Astrocyte (in vitro differentiated cells and primary cell): Measurements from ENCODE around the gene SH3BP4. TPM values are rescaled to one million over a fixed set of nuclear protein-coding genes. Genes with fewer than 3 reads are reported as not detected.

ENCODE experiments used
- DNase-seq: peaks from one replicate; pipeline ENCODE4 v3.0.0-alpha.2; 2010; ENCODE audit warnings: low read depth
- FAIRE-seq: peaks from 2 replicates; lab custom pipeline; 2011; peaks lifted over from hg19 to GRCh38; lab: Jason Lieb, UNC
- H2AFZ ChIP-seq: 2 replicates; pipeline ENCODE4 v1.6.0; 2012; ENCODE audit warnings: low read depth, low read length, inconsistent platforms
- H3K27ac ChIP-seq: 2 replicates; pipeline ENCODE4 v1.5.1; 2011; ENCODE audit warnings: low read depth, low read length, inconsistent platforms
- H3K27me3 ChIP-seq: 2 replicates; pipeline ENCODE4 v1.6.0; 2011; ENCODE audit warnings: low read length, inconsistent platforms; ENCODE audit not compliant: insufficient read depth
- H3K36me3 ChIP-seq: 2 replicates; pipeline ENCODE4 v1.5.1; 2011; ENCODE audit warnings: low read length, inconsistent platforms; ENCODE audit not compliant: insufficient read depth
- H3K4me1 ChIP-seq: 2 replicates; pipeline ENCODE4 v1.5.1; 2011; ENCODE audit warnings: low read length, inconsistent platforms; ENCODE audit not compliant: insufficient read depth
- H3K4me2 ChIP-seq: 2 replicates; pipeline ENCODE4 v1.6.0; 2012; ENCODE audit warnings: low read length, inconsistent platforms
- H3K4me3 ChIP-seq: 2 replicates; pipeline ENCODE4 v1.5.1; 2011; ENCODE audit warnings: low read depth, mild to moderate bottlenecking, low read length, inconsistent platforms; ENCODE audit not compliant: insufficient read depth
- H3K79me2 ChIP-seq: 2 replicates; pipeline ENCODE4 v1.6.0; 2012; ENCODE audit warnings: mild to moderate bottlenecking, low read length, inconsistent platforms; ENCODE audit not compliant: insufficient read depth
- H3K9ac ChIP-seq: 2 replicates; pipeline ENCODE4 v1.6.0; 2012; ENCODE audit warnings: mild to moderate bottlenecking, low read length, inconsistent platforms
- H3K9me3 ChIP-seq: 2 replicates; pipeline ENCODE4 v1.5.1; 2012; ENCODE audit warnings: low read depth, mild to moderate bottlenecking, low read length, inconsistent platforms; ENCODE audit not compliant: insufficient read depth
- H4K20me1 ChIP-seq: 2 replicates; pipeline ENCODE4 v1.6.0; 2012; ENCODE audit warnings: low read length, inconsistent platforms; ENCODE audit not compliant: insufficient read depth
- H3K27ac Mint-ChIP-seq: one replicate; pipeline ENCODE4 v1.8.0; 2021; ENCODE audit warnings: mild to moderate bottlenecking, mixed read lengths; ENCODE audit not compliant: unreplicated experiment
- H3K27me3 Mint-ChIP-seq: one replicate; pipeline ENCODE4 v1.8.0; 2021; ENCODE audit warnings: low read depth, mixed read lengths; ENCODE audit not compliant: unreplicated experiment
- H3K36me3 Mint-ChIP-seq: one replicate; pipeline ENCODE4 v1.8.0; 2021; ENCODE audit warnings: low read depth, mixed read lengths; ENCODE audit not compliant: unreplicated experiment
- H3K4me1 Mint-ChIP-seq: one replicate; pipeline ENCODE4 v1.8.0; 2021; ENCODE audit warnings: low read depth, mixed read lengths; ENCODE audit not compliant: unreplicated experiment
- H3K4me3 Mint-ChIP-seq: one replicate; pipeline ENCODE4 v1.8.0; 2021; ENCODE audit warnings: mild to moderate bottlenecking, moderate library complexity, mixed read lengths; ENCODE audit not compliant: unreplicated experiment
- H3K9me3 Mint-ChIP-seq: one replicate; pipeline ENCODE4 v1.8.0; 2021; ENCODE audit warnings: mild to moderate bottlenecking, mixed read lengths; ENCODE audit not compliant: unreplicated experiment
- CTCF ChIP-seq: IDR thresholded peaks from 2 replicates; pipeline ENCODE4 v1.5.1; 2011; ENCODE audit warnings: low read depth, mild to moderate bottlenecking, inconsistent platforms, low read length, moderate library complexity; ENCODE audit not compliant: insufficient read depth
- EZH2 ChIP-seq: IDR thresholded peaks from 2 replicates; pipeline ENCODE4 v1.6.1; 2012; ENCODE audit warnings: mild to moderate bottlenecking, low read length, inconsistent platforms; ENCODE audit not compliant: insufficient read depth
- total RNA-seq: library from RNA; stranded (reverse); gene quantifications from 2 replicates; pipeline ENCODE4 v1.2.1, GENCODE V29; 2021

The SH3BP4 gene
- total RNA-seq, 1 donor from 2014 or later: 127 TPM

DNA sequence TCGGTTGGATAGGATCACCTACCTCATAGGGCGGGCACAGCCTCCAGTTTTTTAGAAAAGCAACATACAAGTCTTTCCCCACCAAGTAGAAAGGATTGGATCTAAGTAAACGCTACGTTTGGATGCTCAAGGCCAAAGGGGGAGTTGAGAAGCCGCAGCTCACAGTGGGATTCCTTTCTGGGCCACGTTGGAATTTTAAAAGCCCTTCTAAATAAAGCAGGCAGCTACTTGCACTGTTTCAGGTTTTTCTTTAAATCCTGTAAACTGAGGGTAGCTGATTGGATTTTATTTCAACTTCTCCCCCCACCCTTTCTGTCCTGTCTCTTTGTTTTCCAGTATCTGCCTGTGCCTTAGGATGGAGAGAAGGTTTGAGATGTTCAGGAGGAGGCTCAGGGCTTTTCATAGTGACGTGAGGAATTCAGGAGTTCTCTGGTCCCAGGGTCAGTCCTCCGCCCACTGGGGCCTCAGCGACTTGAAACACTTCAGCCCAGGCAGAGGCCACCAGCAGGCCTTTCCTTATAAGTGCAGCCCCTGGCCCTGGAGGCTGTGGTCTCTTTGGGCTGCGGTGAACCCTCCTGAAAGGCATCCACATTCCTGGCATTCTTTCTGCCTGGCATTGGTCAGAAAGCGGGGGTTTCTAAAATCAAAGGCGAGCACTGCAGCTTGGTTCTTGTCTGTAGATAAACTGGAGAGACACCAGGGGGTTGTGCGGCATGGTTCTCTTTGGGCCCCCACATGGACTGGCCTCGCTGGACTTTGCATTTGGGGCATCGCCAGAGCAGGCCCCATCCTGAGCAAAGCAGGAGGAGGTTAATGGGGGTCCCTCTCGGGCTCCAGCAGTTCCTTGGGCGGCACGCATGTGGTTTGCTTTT, 44.5 kb downstream of the SH3BP4 start:
- H3K27ac Mint-ChIP-seq: peak overlapping the region; percentile 92
- H3K27ac ChIP-seq: peak overlapping the region; percentile 74
- no peaks in the 10 kb centered on the region for H3K27me3 Mint-ChIP-seq
- H3K9me3 ChIP-seq: no peaks in the 10 kb centered on the region
- H3K79me2 ChIP-seq: peaks cover 97% of the 10 kb centered on the region
- DNase-seq (peak; percentile 94), FAIRE-seq (peak; percentile 60)
- H3K4me1 ChIP-seq: peaks cover 47% of the 10 kb centered on the region
- no peaks in the 10 kb centered on the region for H3K27me3 ChIP-seq
- H3K9me3 Mint-ChIP-seq: no peaks in the 10 kb centered on the region
- H3K4me3 ChIP-seq: no peak overlapping the region
- peaks cover 50% of the 10 kb centered on the region for H3K36me3 Mint-ChIP-seq
- H3K9ac ChIP-seq: peak overlapping the region; percentile 73
- peaks cover 72% of the 10 kb centered on the region for H3K4me1 Mint-ChIP-seq
- H4K20me1 ChIP-seq: peaks cover 84% of the 10 kb centered on the region
- H3K4me3 Mint-ChIP-seq: peak overlapping the region; percentile 77
- TF ChIP-seq EZH2: no peak
- peak; percentile 33 for TF ChIP-seq CTCF
- no peak overlapping the region for H2AFZ ChIP-seq
- peak overlapping the region; percentile 73 for H3K4me2 ChIP-seq
- H3K36me3 ChIP-seq: peaks cover 23% of the 10 kb centered on the region

GRCh38 chr2:234996941-234997270, 45.1 kb downstream of the SH3BP4 start:
- Histone ChIP-seq H3K4me1 (peaks cover 47% of the 10 kb centered on the region), H3K9ac (peak overlapping the region; percentile 73), H3K79me2 (peaks cover 97% of the 10 kb centered on the region), H3K27me3 (no peaks in the 10 kb centered on the region), H3K36me3 (peaks cover 23% of the 10 kb centered on the region), H3K4me2 (peak overlapping the region; percentile 73), H3K4me3 (no peak overlapping the region), H3K27ac (peak overlapping the region; percentile 74), H4K20me1 (peaks cover 84% of the 10 kb centered on the region), H3K9me3 (no peaks in the 10 kb centered on the region), H2AFZ (no peak overlapping the region)
- DNase-seq (no peak), FAIRE-seq (no peak)
- peak overlapping the region; percentile 92 for H3K27ac Mint-ChIP-seq
- no peaks in the 10 kb centered on the region for H3K27me3 Mint-ChIP-seq
- H3K4me3 Mint-ChIP-seq: no peak overlapping the region
- H3K9me3 Mint-ChIP-seq: no peaks in the 10 kb centered on the region
- peaks cover 73% of the 10 kb centered on the region for H3K4me1 Mint-ChIP-seq
- TF ChIP-seq EZH2 (no peak), CTCF (no peak)
- H3K36me3 Mint-ChIP-seq: peaks cover 54% of the 10 kb centered on the region

GRCh38 chr2:234997389-234997788, 45.6 kb downstream of the SH3BP4 start:
- Mint-ChIP-seq H3K36me3 (peaks cover 59% of the 10 kb centered on the region), H3K9me3 (no peaks in the 10 kb centered on the region), H3K4me1 (peaks cover 73% of the 10 kb centered on the region), H3K4me3 (peak overlapping the region; percentile 27), H3K27me3 (no peaks in the 10 kb centered on the region), H3K27ac (peak overlapping the region; percentile 72)
- FAIRE-seq (no peak), DNase-seq (no peak)
- H3K36me3 ChIP-seq: peaks cover 23% of the 10 kb centered on the region
- TF ChIP-seq CTCF: no peak
- no peak for TF ChIP-seq EZH2
- H3K4me1 ChIP-seq: peaks cover 47% of the 10 kb centered on the region
- H3K4me3 ChIP-seq: no peak overlapping the region
- H3K4me2 ChIP-seq: peak overlapping the region; percentile 73
- H4K20me1 ChIP-seq: peaks cover 84% of the 10 kb centered on the region
- H3K79me2 ChIP-seq: peaks cover 97% of the 10 kb centered on the region
- H3K9ac ChIP-seq: peak overlapping the region; percentile 73
- peak overlapping the region; percentile 74 for H3K27ac ChIP-seq
- no peaks in the 10 kb centered on the region for H3K9me3 ChIP-seq
- H3K27me3 ChIP-seq: no peaks in the 10 kb centered on the region
- no peak overlapping the region for H2AFZ ChIP-seq
